ENCODE data around the gene ELP5.

ELP5 gene

DNA sequence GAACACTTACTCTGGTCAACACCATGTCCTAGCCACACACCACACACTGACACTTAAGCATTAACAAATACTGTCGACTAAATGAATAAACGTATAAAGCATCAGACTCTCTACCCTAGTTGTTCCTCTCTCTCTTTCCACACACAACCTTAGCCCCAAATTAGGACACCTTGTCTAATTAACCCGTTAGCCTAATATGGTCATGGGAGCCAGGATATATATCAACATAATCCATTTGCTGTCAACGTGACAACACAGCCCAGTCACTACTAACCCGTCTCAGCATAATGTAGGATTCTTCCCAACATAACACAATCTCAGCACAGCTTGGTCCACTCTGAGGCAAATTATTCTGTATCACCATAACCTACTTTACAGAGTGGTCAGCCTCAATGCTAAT, 19.9 kb upstream of the ELP5 start:
- Histone ChIP-seq H3F3A (ENCODE audit: insufficient read depth, low read length) (no peaks in the 10 kb centered on the region), H3K27me3 (ENCODE audit: insufficient read depth, low read length) (no peaks in the 10 kb centered on the region), H2AFZ (ENCODE audit: low read length) (no peak overlapping the region), H3K79me2 (ENCODE audit: insufficient read depth, low read length) (peaks cover 23% of the 10 kb centered on the region), H3K9me3 (ENCODE audit: low read length) (no peaks in the 10 kb centered on the region), H3K4me2 (ENCODE audit: low read length) (peak overlapping the region; percentile 75), H3K4me3 (ENCODE audit: low read depth, low read length, poor library complexity, severe bottlenecking) (peak overlapping the region; percentile 83), H3K9ac (ENCODE audit: low read length) (peak overlapping the region; percentile 38; the same call in 1 of the 2 replicates), H3K36me3 (ENCODE audit: insufficient read depth, low read length) (peaks cover 70% of the 10 kb centered on the region), H4K20me1 (ENCODE audit: insufficient read depth, low read length) (no peaks in the 10 kb centered on the region), H3K27ac (ENCODE audit: low read depth, low read length, poor library complexity, severe bottlenecking) (no peak overlapping the region), H3K4me1 (ENCODE audit: insufficient read depth, low read length, severe bottlenecking) (peaks cover 36% of the 10 kb centered on the region), H3K9me2 (ENCODE audit: low read depth, low read length) (no peaks in the 10 kb centered on the region)
- TF ChIP-seq CTCF (IDR thresholded peaks at IDR 0.05; ENCODE audit: low read length) (no peak), EZH2 (IDR thresholded peaks at IDR 0.05; ENCODE audit: borderline replicate concordance, low read length) (no peak)

DNA sequence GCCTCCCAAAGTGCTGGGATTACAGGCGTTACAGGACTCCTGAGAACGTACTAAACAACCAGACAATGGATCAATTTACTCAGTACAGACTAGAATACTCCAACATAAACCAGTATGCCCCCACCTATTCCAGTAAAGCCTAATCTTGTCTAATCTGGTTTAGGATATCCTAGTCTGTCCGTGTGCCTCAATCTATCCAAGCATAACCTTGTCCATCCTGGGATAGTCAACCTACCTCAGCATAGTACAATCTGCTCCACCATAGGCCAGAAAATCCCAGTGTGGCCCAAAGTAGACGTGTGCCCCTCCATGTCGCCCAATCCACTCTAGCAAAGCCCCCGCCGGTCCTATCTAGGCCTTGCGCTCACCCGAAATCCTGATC, 18.3 kb upstream of the ELP5 start:
- Histone ChIP-seq H3F3A (ENCODE audit: insufficient read depth, low read length) (no peaks in the 10 kb centered on the region), H3K79me2 (ENCODE audit: insufficient read depth, low read length) (peaks cover 24% of the 10 kb centered on the region), H3K27me3 (ENCODE audit: insufficient read depth, low read length) (no peaks in the 10 kb centered on the region), H3K9ac (ENCODE audit: low read length) (peak overlapping the region; percentile 91), H3K36me3 (ENCODE audit: insufficient read depth, low read length) (peaks cover 58% of the 10 kb centered on the region), H3K4me3 (ENCODE audit: low read depth, low read length, poor library complexity, severe bottlenecking) (peak overlapping the region; percentile 83), H3K4me2 (ENCODE audit: low read length) (peak overlapping the region; percentile 75), H3K9me3 (ENCODE audit: low read length) (no peaks in the 10 kb centered on the region), H3K27ac (ENCODE audit: low read depth, low read length, poor library complexity, severe bottlenecking) (peak overlapping the region; percentile 78), H2AFZ (ENCODE audit: low read length) (no peak overlapping the region), H4K20me1 (ENCODE audit: insufficient read depth, low read length) (no peaks in the 10 kb centered on the region), H3K9me2 (ENCODE audit: low read depth, low read length) (no peaks in the 10 kb centered on the region), H3K4me1 (ENCODE audit: insufficient read depth, low read length, severe bottlenecking) (peaks cover 41% of the 10 kb centered on the region)
- TF ChIP-seq CTCF (IDR thresholded peaks at IDR 0.05; ENCODE audit: low read length) (no peak), EZH2 (IDR thresholded peaks at IDR 0.05; ENCODE audit: borderline replicate concordance, low read length) (no peak)

- H3K9me2 ChIP-seq (ENCODE audit: low read depth, low read length): no peaks in the 10 kb centered on the region
- H4K20me1 ChIP-seq (ENCODE audit: insufficient read depth, low read length): no peaks in the 10 kb centered on the region
- no peaks in the 10 kb centered on the region for H3K27me3 ChIP-seq (ENCODE audit: insufficient read depth, low read length)
- peaks cover 30% of the 10 kb centered on the region for H3K79me2 ChIP-seq (ENCODE audit: insufficient read depth, low read length)
- H3K9ac ChIP-seq (ENCODE audit: low read length): peak within 1 kb of the TSS; percentile 91
- H3K27ac ChIP-seq (ENCODE audit: low read depth, low read length, poor library complexity, severe bottlenecking): peak within 1 kb of the TSS; percentile 78
- peaks cover 41% of the 10 kb centered on the region for H3K4me1 ChIP-seq (ENCODE audit: insufficient read depth, low read length, severe bottlenecking)
- peak within 1 kb of the TSS; percentile 83 for H3K4me3 ChIP-seq (ENCODE audit: low read depth, low read length, poor library complexity, severe bottlenecking)
- TF ChIP-seq EZH2 (IDR thresholded peaks at IDR 0.05; ENCODE audit: borderline replicate concordance, low read length) (no peak), CTCF (IDR thresholded peaks at IDR 0.05; ENCODE audit: low read length) (no peak)
- no peaks in the 10 kb centered on the region for H3F3A ChIP-seq (ENCODE audit: insufficient read depth, low read length)
- no peaks in the 10 kb centered on the region for H3K9me3 ChIP-seq (ENCODE audit: low read length)
- peak within 1 kb of the TSS; percentile 75 for H3K4me2 ChIP-seq (ENCODE audit: low read length)
- H3K36me3 ChIP-seq (ENCODE audit: insufficient read depth, low read length): peaks cover 56% of the 10 kb centered on the region
- no peak within 1 kb of the TSS for H2AFZ ChIP-seq (ENCODE audit: low read length)
These were observed 17.7 kb upstream of the ELP5 start, which contains the start of gene DVL2 for GRCh38 chr17:7234083-7234951. TSS of gene DVL2 (minus strand) at chr17:7234517. CDS start at chr17:7234262, 255 bp downstream.
